GM13976 (cell line): ENCODE measurements around the gene TBX18.

Experiments used
- DNase-seq: peaks from one replicate; pipeline ENCODE4 v3.0.0; 2012; ENCODE audit warnings: low spot score
- CTCF ChIP-seq: IDR thresholded peaks from 2 replicates; pipeline ENCODE4 v1.5.1; 2012; ENCODE audit warnings: borderline replicate concordance, mild to moderate bottlenecking; ENCODE audit not compliant: insufficient read depth; ENCODE audit errors: extremely low read depth, missing control alignments, control extremely low read depth
- in situ Hi-C: fragments of 300-500 bp; cut with MboI; formaldehyde crosslinking; loops from one replicate; pipeline ENCODE4 v1.12.0; 2022; ENCODE audit warnings: low sequenced_read_pairs, mixed read lengths, inconsistent platforms; ENCODE audit not compliant: unreplicated experiment

The TBX18 gene

GRCh38 chr6:84801250-84801649 lies 36.9 kb upstream of the TBX18 start:
- DNase-seq = no peak
- TF ChIP-seq CTCF = no peak
- in situ Hi-C loops = no loop called here

DNA sequence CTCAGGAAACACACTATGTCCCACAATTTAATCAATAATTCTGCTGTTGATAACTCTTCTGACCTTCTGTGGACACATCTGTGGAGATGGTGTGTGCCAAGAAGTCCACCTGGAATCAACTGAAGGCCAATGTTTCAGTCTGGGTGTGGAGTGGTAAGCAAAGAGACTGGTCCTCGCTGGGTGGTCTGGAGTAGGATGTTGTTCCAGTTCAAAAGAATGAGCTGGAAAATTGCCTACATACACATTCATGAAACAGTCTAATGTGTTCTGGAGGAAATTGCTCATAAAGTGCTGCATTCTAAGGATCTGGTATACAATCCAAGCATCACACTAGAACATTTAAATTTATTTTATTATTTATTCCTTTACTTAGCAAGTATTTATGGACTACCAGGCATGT lies 33.9 kb upstream of the TBX18 start:
- TF ChIP-seq CTCF = no peak
- in situ Hi-C loops = no loop called here
- DNase-seq = no peak

DNA sequence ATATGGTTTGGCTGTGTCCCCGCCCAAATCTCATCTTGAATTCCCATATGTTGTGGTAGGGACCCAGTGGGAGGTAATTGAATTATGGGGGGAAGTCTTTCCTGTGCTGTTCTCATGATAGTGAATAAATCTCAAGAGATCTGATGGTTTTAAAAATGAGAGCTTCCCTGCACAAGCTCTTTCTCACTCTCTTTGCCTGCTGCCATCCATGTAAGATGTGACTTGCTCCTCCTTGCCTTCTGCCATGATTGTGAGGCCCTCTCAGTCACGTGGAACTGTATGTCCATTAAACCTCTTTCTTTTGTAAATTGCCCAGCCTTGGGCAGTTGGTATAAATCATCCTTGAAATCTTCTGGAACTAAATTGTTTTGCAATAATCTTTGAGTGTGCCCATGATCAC lies 31.9 kb upstream of the TBX18 start:
- in situ Hi-C loops = no loop called here
- no peak for TF ChIP-seq CTCF
- no peak for DNase-seq

- no peak for DNase-seq
- no peak for TF ChIP-seq CTCF
- in situ Hi-C loops = no loop called here
Measured at GRCh38 chr6:84791927-84792326, 27.5 kb upstream of the TBX18 start.

DNA sequence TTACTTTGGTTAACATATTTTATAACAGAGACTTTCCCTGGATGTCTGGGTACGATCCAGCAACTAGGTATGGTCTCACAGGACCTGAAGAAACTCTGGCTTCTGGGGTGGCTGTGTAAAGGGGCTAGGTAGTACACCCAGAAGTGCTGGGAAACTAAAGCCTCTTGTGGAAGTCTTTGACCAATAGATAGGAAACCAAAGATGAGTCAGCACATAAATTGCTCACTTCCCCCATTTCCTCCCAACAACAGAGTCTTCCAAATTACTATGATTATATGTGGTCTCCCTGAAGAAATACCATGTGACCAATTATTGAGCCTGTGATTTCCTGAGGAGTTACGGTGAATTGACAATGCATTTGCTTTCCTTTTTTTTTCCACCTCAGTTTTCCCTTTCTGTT lies 26.8 kb upstream of the TBX18 start:
- no peak for DNase-seq
- in situ Hi-C loops = no loop called here
- no peak for TF ChIP-seq CTCF

DNA sequence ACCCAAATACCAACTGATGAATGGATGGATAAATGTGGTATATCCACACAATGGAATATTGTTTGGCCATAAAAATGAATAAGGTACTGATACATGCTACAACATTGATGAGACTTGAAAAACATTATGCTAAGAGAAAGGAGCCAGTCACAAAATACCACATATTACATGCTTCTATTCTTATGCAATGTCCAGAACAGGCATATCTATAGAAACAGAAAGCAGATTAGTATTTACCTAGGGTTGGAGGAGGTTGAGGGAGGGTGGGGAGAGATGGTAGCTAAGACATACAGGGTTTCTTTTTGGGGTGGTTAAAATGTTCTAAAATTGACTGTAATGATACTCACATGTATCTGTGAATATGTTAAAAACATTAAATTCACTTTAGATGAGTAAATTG lies 24.8 kb upstream of the TBX18 start:
- no peak for DNase-seq
- TF ChIP-seq CTCF = no peak
- in situ Hi-C loops = no loop called here

DNA sequence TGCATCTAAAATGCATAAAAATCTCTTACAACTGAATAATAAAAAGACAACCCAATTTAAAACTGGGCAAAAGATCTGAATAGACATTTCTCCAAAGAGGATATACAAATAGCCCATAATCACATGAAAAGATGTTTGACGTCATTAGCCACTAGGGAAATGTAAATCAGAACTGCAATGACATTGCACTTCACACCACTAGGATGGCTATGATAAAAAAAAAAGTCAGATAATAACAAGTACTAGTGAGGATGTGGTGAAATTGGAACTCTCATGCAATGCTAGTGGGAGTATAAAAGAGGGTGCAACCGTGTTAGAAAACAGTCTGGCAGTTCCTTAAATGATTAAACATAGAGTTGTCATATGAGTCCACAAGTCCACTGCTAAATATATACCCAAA lies 24.3 kb upstream of the TBX18 start:
- no peak for TF ChIP-seq CTCF
- in situ Hi-C loops = no loop called here
- DNase-seq = no peak
